ENCODE measurements around the gene NTSR1. TPM values are rescaled to one million over a fixed set of nuclear protein-coding genes. Genes with fewer than 3 reads are reported as not detected.

The NTSR1 gene
- total and polyA plus RNA-seq, 2 of the 13 experiments (the other 11 are each of a cell fraction or from before 2014, with no cell fraction given) = 0.09 to 0.12 TPM

- peak; percentile 10 for TF ChIP-seq TAF15 (IDR thresholded peaks at IDR 0.05; ENCODE audit: low read depth, low read length, poor library complexity, severe bottlenecking)
- no peak for TF ChIP-seq ETV5 (CRISPR knock-in tag; IDR thresholded peaks at IDR 0.05; ENCODE audit: borderline replicate concordance)
- 0 out of 2 replicates have a peak, but pooled peaks have one; percentile 23 for TF ChIP-seq ZNF816 (CRISPR knock-in tag; IDR thresholded peaks at IDR 0.05; ENCODE audit: borderline replicate concordance)
- peak; percentile 93 for TF ChIP-seq ZNF501 (CRISPR knock-in tag; IDR thresholded peaks at IDR 0.05)
- no peak for TF ChIP-seq FOXM1 (CRISPR knock-in tag; IDR thresholded peaks at IDR 0.05)
- TF ChIP-seq SP1 (IDR thresholded peaks at IDR 0.05) = no peak
- no peak; the same call in 1 of the 2 replicates for TF ChIP-seq SP1 (CRISPR knock-in tag; IDR thresholded peaks at IDR 0.05)
- TF ChIP-seq AHR (CRISPR knock-in tag; IDR thresholded peaks at IDR 0.05) = no peak
- no peak for TF ChIP-seq HNRNPUL1 (IDR thresholded peaks at IDR 0.05; ENCODE audit: low read depth, low read length)
- no peak for TF ChIP-seq ZNF235 (CRISPR knock-in tag; IDR thresholded peaks at IDR 0.05; ENCODE audit: borderline replicate concordance)
- no peak for TF ChIP-seq HMG20B (CRISPR knock-in tag; conservative IDR thresholded peaks at IDR 0.05)
- TF ChIP-seq CBX2 (IDR thresholded peaks at IDR 0.05; ENCODE audit: low read depth, low read length) = no peak
- no peak for TF ChIP-seq CBX2 (CRISPR knock-in tag; IDR thresholded peaks at IDR 0.05; ENCODE audit: low read depth)
- TF ChIP-seq ZNF264 (CRISPR knock-in tag; IDR thresholded peaks at IDR 0.05) = no peak
- TF ChIP-seq ZNF616 (CRISPR knock-in tag; IDR thresholded peaks at IDR 0.05; ENCODE audit: low read depth) = no peak
- no peak for TF ChIP-seq ELF1 (CRISPR knock-in tag; IDR thresholded peaks at IDR 0.05)
- TF ChIP-seq TRIM24 (CRISPR knock-in tag; IDR thresholded peaks at IDR 0.05) = no peak
- TF ChIP-seq NFE2 (CRISPR knock-in tag; IDR thresholded peaks at IDR 0.05) = no peak
- no peak for TF ChIP-seq NPAS2 (CRISPR knock-in tag; IDR thresholded peaks at IDR 0.05; ENCODE audit: borderline replicate concordance)
- no peak for TF ChIP-seq ZSCAN21 (CRISPR knock-in tag; IDR thresholded peaks at IDR 0.05; ENCODE audit: borderline replicate concordance)
- no peak for TF ChIP-seq ZNF431 (CRISPR knock-in tag; IDR thresholded peaks at IDR 0.05; ENCODE audit: borderline replicate concordance, low read depth)
- no peak for TF ChIP-seq ZNF331 (CRISPR knock-in tag; IDR thresholded peaks at IDR 0.05)
- TF ChIP-seq TEF (CRISPR knock-in tag; IDR thresholded peaks at IDR 0.05) = no peak
- no peak for TF ChIP-seq ZNF607 (CRISPR knock-in tag; IDR thresholded peaks at IDR 0.05; ENCODE audit: borderline replicate concordance)
- TF ChIP-seq ZNF564 (CRISPR knock-in tag; IDR thresholded peaks at IDR 0.05) = no peak
- no peak for TF ChIP-seq RARG (CRISPR knock-in tag; IDR thresholded peaks at IDR 0.05; ENCODE audit: low read depth)
- TF ChIP-seq MNT (IDR thresholded peaks at IDR 0.05) = no peak
- peak; percentile 51; the same call in 1 of the 2 replicates for TF ChIP-seq ZNF691 (CRISPR knock-in tag; IDR thresholded peaks at IDR 0.05; ENCODE audit: borderline replicate concordance, low read depth)
- no peak; the same call in 1 of the 2 replicates for TF ChIP-seq YEATS4 (CRISPR knock-in tag; IDR thresholded peaks at IDR 0.05; ENCODE audit: borderline replicate concordance)
- no peak for TF ChIP-seq SNAI1 (CRISPR knock-in tag; IDR thresholded peaks at IDR 0.05; ENCODE audit: borderline replicate concordance)
- no peak; the same call in 1 of the 2 replicates for TF ChIP-seq RXRB (CRISPR knock-in tag; IDR thresholded peaks at IDR 0.05; ENCODE audit: borderline replicate concordance)
Observed at GRCh38 chr20:62808211-62808865, 99.7 kb downstream of the NTSR1 start (continued).
